GM23338 (cell line): Measurements from ENCODE around the gene MIDN. TPM values are rescaled to one million over a fixed set of nuclear protein-coding genes. Genes with fewer than 3 reads are reported as not detected.

Source experiments
- ATAC-seq: fragments of 200-7000 bp; cut with Tn5 transposase; 3 replicates; pipeline ENCODE4 v1.9.1; 2020
- DNase-seq: peaks from one replicate; pipeline ENCODE4 v3.0.0-alpha.2; 2015; ENCODE audit warnings: low spot score
- H2AFZ ChIP-seq: fragments of 200-600 bp; sonication (generic); 2 replicates; pipeline ENCODE4 v1.8.0; 2016; ENCODE audit warnings: antibody characterized with exemption, mild to moderate bottlenecking, moderate library complexity
- H3F3A ChIP-seq: fragments of 200-600 bp; sonication (generic); replicated peaks from 2 replicates; pipeline ENCODE4 v1.8.0; 2017; ENCODE audit warnings: antibody characterized with exemption, mixed run types, low read depth
- H3K27ac ChIP-seq: fragments of 200-600 bp; sonication (generic); 2 replicates; pipeline ENCODE4 v1.6.1; 2016; ENCODE audit warnings: low read depth
- H3K27me3 ChIP-seq: fragments of 200-600 bp; sonication (generic); 2 replicates; pipeline ENCODE4 v1.8.0; 2016; ENCODE audit warnings: mild to moderate bottlenecking, mixed run types, moderate library complexity; ENCODE audit not compliant: insufficient read depth
- H3K36me3 ChIP-seq: fragments of 200-600 bp; sonication (generic); 2 replicates; pipeline ENCODE4 v1.8.0; 2016; ENCODE audit warnings: mild to moderate bottlenecking; ENCODE audit not compliant: insufficient read depth
- H3K4me1 ChIP-seq: fragments of 200-600 bp; sonication (generic); 2 replicates; pipeline ENCODE4 v1.8.0; 2016; ENCODE audit warnings: mild to moderate bottlenecking, moderate library complexity; ENCODE audit not compliant: insufficient read depth
- H3K4me2 ChIP-seq: fragments of 200-600 bp; sonication (generic); 2 replicates; pipeline ENCODE4 v1.7.1; 2017; ENCODE audit warnings: mixed run types
- H3K4me3 ChIP-seq: fragments of 200-600 bp; sonication (generic); 2 replicates; pipeline ENCODE4 v1.6.1; 2016; ENCODE audit warnings: mixed run types
- H3K79me2 ChIP-seq: fragments of 200-600 bp; sonication (generic); replicated peaks from 2 replicates; pipeline ENCODE4 v1.8.0; 2017; ENCODE audit warnings: mild to moderate bottlenecking; ENCODE audit not compliant: insufficient read depth
- H3K9me2 ChIP-seq: fragments of 200-600 bp; sonication (generic); 2 replicates; pipeline ENCODE4 v1.8.0; 2017; ENCODE audit not compliant: insufficient read depth
- H4K20me1 ChIP-seq: fragments of 200-600 bp; sonication (generic); replicated peaks from 2 replicates; pipeline ENCODE4 v1.8.0; 2017; ENCODE audit warnings: mild to moderate bottlenecking; ENCODE audit not compliant: insufficient read depth
- H3K27ac Mint-ChIP-seq: 2 replicates; pipeline ENCODE4 v1.8.0; 2020; ENCODE audit warnings: inconsistent platforms, mild to moderate bottlenecking, moderate library complexity, mixed read lengths
- H3K27me3 Mint-ChIP-seq: 3 replicates; pipeline ENCODE4 v1.8.0; 2022; ENCODE audit warnings: low read depth, mild to moderate bottlenecking, moderate library complexity, mixed read lengths, inconsistent platforms; ENCODE audit not compliant: insufficient read depth, poor library complexity
- H3K36me3 Mint-ChIP-seq: 3 replicates; pipeline ENCODE4 v1.8.0; 2021; ENCODE audit warnings: low read depth, mild to moderate bottlenecking, inconsistent platforms, moderate library complexity, mixed read lengths
- H3K4me1 Mint-ChIP-seq: 3 replicates; pipeline ENCODE4 v1.8.0; 2020; ENCODE audit warnings: mild to moderate bottlenecking, inconsistent platforms, mixed read lengths
- H3K4me3 Mint-ChIP-seq: 3 replicates; pipeline ENCODE4 v1.8.0; 2021; ENCODE audit warnings: moderate library complexity, mild to moderate bottlenecking, inconsistent platforms, mixed read lengths
- H3K9me3 Mint-ChIP-seq: 3 replicates; pipeline ENCODE4 v1.8.0; 2020; ENCODE audit warnings: moderate library complexity, mild to moderate bottlenecking, inconsistent platforms, mixed read lengths
- CREB1 ChIP-seq: fragments of 250-450 bp; sonication (Bioruptor Pico); IDR thresholded peaks from 2 replicates; pipeline ENCODE4 v1.5.0; 2020; ENCODE audit warnings: low read depth, mild to moderate bottlenecking, moderate library complexity
- EZH2 ChIP-seq: fragments of 200-600 bp; sonication (generic); IDR thresholded peaks from one replicate; pipeline ENCODE4 v1.8.0; 2017; ENCODE audit warnings: antibody characterized with exemption, mild to moderate bottlenecking, low read depth; ENCODE audit not compliant: unreplicated experiment
- NANOG ChIP-seq: IDR thresholded peaks from 2 replicates; pipeline ENCODE4 v1.6.1; 2016; ENCODE audit warnings: antibody characterized with exemption, borderline replicate concordance
- POLR2AphosphoS5 ChIP-seq: IDR thresholded peaks from 2 replicates; pipeline ENCODE4 v1.6.1; 2016; ENCODE audit warnings: antibody characterized with exemption, low read depth
- STAT1 ChIP-seq: IDR thresholded peaks from one replicate; pipeline ENCODE4 v1.6.1; 2016; ENCODE audit warnings: antibody characterized with exemption; ENCODE audit not compliant: unreplicated experiment
- ZNF114 ChIP-seq: fragments of 250-450 bp; sonication (Bioruptor Pico); IDR thresholded peaks from 2 replicates; pipeline ENCODE4 v1.5.0; 2020; ENCODE audit warnings: mild to moderate bottlenecking, moderate library complexity
- ZNF331 ChIP-seq: fragments of 250-450 bp; sonication (Bioruptor Pico); IDR thresholded peaks from 2 replicates; pipeline ENCODE4 v1.5.0; 2020; ENCODE audit warnings: low read depth, mild to moderate bottlenecking, moderate library complexity
- ZNF462 ChIP-seq: fragments of 250-450 bp; sonication (Bioruptor Pico); IDR thresholded peaks from 2 replicates; pipeline ENCODE4 v1.5.0; 2020; ENCODE audit warnings: mild to moderate bottlenecking, moderate library complexity
- polyA plus RNA-seq: library from polyadenylated mRNA; unstranded; fragments of >200 nt; fragmentation: Nextera tagmentation; extraction: Ambion mirVana; gene quantifications from 2 replicates; pipeline ENCODE4 v1.2.1, GENCODE V29; 2016
- total RNA-seq: library from RNA; depleted of rRNA; stranded (reverse); fragments of >200 nt; shearing (Covaris generic); gene quantifications from 2 replicates; pipeline ENCODE4 v1.2.3, GENCODE V29; 2014
- TF ChIP-seq, protein P1 (sequence below): IDR thresholded peaks from 2 replicates; pipeline ENCODE4 v1.6.1; 2016; ENCODE audit warnings: antibody characterized with exemption

The MIDN gene
- total and polyA plus RNA-seq, 2 experiments from 2014 or later = 28.6 to 113 TPM

DNA sequence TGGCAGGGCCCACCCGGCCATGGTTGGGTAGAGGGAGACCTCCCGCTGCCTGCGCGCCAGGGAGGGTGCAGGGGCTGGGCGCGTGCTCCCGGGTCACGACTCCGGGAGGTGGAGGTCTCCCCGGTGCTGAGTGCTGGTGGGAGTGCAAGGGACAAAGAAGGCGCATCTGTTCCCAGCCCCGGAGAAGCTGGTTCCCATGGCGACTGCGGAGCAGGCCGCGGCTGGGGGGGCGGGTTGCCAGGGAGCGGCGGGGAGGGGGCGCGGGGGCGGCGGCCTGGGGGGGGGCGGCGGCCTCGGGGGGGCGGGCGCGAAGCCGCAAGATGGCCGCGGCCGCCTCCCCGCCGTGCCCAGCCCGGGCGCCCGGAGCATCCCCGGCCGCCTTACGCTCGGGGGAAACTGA is 11.8 kb upstream of the MIDN start:
- peak overlapping the region; percentile 83 for H3K4me3 ChIP-seq
- no peaks in the 10 kb centered on the region for H3K79me2 ChIP-seq
- H3K27ac ChIP-seq = no peak overlapping the region
- no peak overlapping the region for H3K27ac Mint-ChIP-seq
- H3K4me1 Mint-ChIP-seq = peaks cover 17% of the 10 kb centered on the region
- H3K27me3 Mint-ChIP-seq = peaks cover 6% of the 10 kb centered on the region
- H3K9me3 Mint-ChIP-seq = no peaks in the 10 kb centered on the region; the same call in 2 of the 3 replicates
- no peaks in the 10 kb centered on the region for H3K27me3 ChIP-seq
- no peaks in the 10 kb centered on the region for H3K36me3 ChIP-seq
- peaks cover 4% of the 10 kb centered on the region; the same call in 1 of the 3 replicates for H3K36me3 Mint-ChIP-seq
- H3F3A ChIP-seq = peaks cover 28% of the 10 kb centered on the region
- no peak for TF ChIP-seq ZNF331
- TF ChIP-seq STAT1 = no peak
- TF ChIP-seq, protein P1, sequence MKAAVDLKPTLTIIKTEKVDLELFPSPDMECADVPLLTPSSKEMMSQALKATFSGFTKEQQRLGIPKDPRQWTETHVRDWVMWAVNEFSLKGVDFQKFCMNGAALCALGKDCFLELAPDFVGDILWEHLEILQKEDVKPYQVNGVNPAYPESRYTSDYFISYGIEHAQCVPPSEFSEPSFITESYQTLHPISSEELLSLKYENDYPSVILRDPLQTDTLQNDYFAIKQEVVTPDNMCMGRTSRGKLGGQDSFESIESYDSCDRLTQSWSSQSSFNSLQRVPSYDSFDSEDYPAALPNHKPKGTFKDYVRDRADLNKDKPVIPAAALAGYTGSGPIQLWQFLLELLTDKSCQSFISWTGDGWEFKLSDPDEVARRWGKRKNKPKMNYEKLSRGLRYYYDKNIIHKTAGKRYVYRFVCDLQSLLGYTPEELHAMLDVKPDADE = no peak
- peak; percentile 24; the same call in 1 of the 2 replicates for TF ChIP-seq POLR2AphosphoS5
- no peak for TF ChIP-seq ZNF462 (CRISPR knock-in tag)
- no peak for TF ChIP-seq NANOG
- TF ChIP-seq EZH2 = no peak
- TF ChIP-seq CREB1 = no peak
- no peak for TF ChIP-seq ZNF114 (CRISPR knock-in tag)
- no peak overlapping the region for H2AFZ ChIP-seq
- H3K4me1 ChIP-seq = peaks cover 12% of the 10 kb centered on the region; the same call in 1 of the 2 replicates
- H4K20me1 ChIP-seq = peaks cover 4% of the 10 kb centered on the region
- peak overlapping the region; percentile 33; the same call in 2 of the 3 replicates for H3K4me3 Mint-ChIP-seq
- DNase-seq = no peak
- H3K4me2 ChIP-seq = peak overlapping the region; percentile 90
- ATAC-seq = 0 out of 3 replicates have a peak, but pooled peaks have one; percentile 1
- H3K9me2 ChIP-seq = no peaks in the 10 kb centered on the region
